Upper lobe of right lung (tissue), 1 donor: ENCODE measurements around the gene SMOC2. TPM values are rescaled to one million over a fixed set of nuclear protein-coding genes. Genes with fewer than 3 reads are reported as not detected.

Source experiments
- ATAC-seq: fragments of 200-7000 bp; cut with Tn5 transposase; one replicate; pipeline ENCODE4 v1.9.1; 2020; ENCODE audit warnings: mild to moderate bottlenecking, moderate library complexity
- DNase-seq: peaks from one replicate; pipeline ENCODE4 v3.0.0-alpha.2; 2020
- H3K27ac ChIP-seq: fragments of 200-600 bp; one replicate; pipeline ENCODE4 v1.8.0; 2022
- H3K27me3 ChIP-seq: fragments of 200-600 bp; one replicate; pipeline ENCODE4 v1.8.0; 2022; ENCODE audit warnings: mild to moderate bottlenecking
- H3K36me3 ChIP-seq: fragments of 200-600 bp; one replicate; pipeline ENCODE4 v1.8.0; 2022
- H3K4me1 ChIP-seq: fragments of 200-600 bp; one replicate; pipeline ENCODE4 v1.8.0; 2022
- H3K4me3 ChIP-seq: fragments of 200-600 bp; one replicate; pipeline ENCODE4 v1.8.0; 2022; ENCODE audit warnings: mild to moderate bottlenecking
- H3K9me3 ChIP-seq: fragments of 200-600 bp; one replicate; pipeline ENCODE4 v1.8.0; 2022
- CTCF ChIP-seq: fragments of 200-600 bp; IDR thresholded peaks from one replicate; pipeline ENCODE4 v1.8.0; 2022; ENCODE audit warnings: antibody characterized with exemption
- intact Hi-C: fragments of 100-400 bp; cut with DNase I; formaldehyde crosslinking; loops from one replicate; pipeline ENCODE4 v1.11.0; 2022
- total RNA-seq: library from RNA; stranded (reverse); fragmentation: NEBNext Ultra II Directional; extraction: Animal tissue kit (Norgen Biotek cat#: 25700); gene quantifications from one replicate; pipeline ENCODE4 v1.2.1, GENCODE V29; 2021
- donor health status: DM: no; HTN: yes; CAD: no; lungs with severe emphysema.

SMOC2 gene
- total RNA-seq, 1 donor from 2014 or later, result 33.1 TPM

GRCh38 chr6:168708526-168708925 is 267.5 kb downstream of the SMOC2 start:
- intact Hi-C loops, result no loop called here
- Histone ChIP-seq H3K27ac (no peak overlapping the region), H3K36me3 (no peaks in the 10 kb centered on the region), H3K4me1 (no peaks in the 10 kb centered on the region), H3K27me3 (peaks cover 33% of the 10 kb centered on the region), H3K4me3 (no peak overlapping the region), H3K9me3 (no peaks in the 10 kb centered on the region)
- ATAC-seq, result no peak
- no peak for TF ChIP-seq CTCF
- no peak for DNase-seq

- Histone ChIP-seq H3K9me3 (no peaks in the 10 kb centered on the region), H3K36me3 (no peaks in the 10 kb centered on the region), H3K4me3 (no peak overlapping the region), H3K27ac (no peak overlapping the region), H3K4me1 (no peaks in the 10 kb centered on the region), H3K27me3 (peaks cover 33% of the 10 kb centered on the region)
- DNase-seq (no peak), ATAC-seq (no peak)
- no peak for TF ChIP-seq CTCF
- intact Hi-C loops, result no loop called here
Observed at GRCh38 chr6:168708984-168709383, 268.0 kb downstream of the SMOC2 start.

GRCh38 chr6:168709390-168709789 is 268.4 kb downstream of the SMOC2 start:
- no peak overlapping the region for H3K27ac ChIP-seq
- H3K9me3 ChIP-seq, result no peaks in the 10 kb centered on the region
- DNase-seq (no peak), ATAC-seq (no peak)
- no peak for TF ChIP-seq CTCF
- H3K27me3 ChIP-seq, result peaks cover 33% of the 10 kb centered on the region
- intact Hi-C loops, result no loop called here
- H3K36me3 ChIP-seq, result no peaks in the 10 kb centered on the region
- no peaks in the 10 kb centered on the region for H3K4me1 ChIP-seq
- H3K4me3 ChIP-seq, result no peak overlapping the region

- Histone ChIP-seq H3K9me3 (no peaks in the 10 kb centered on the region), H3K27ac (no peak overlapping the region), H3K36me3 (no peaks in the 10 kb centered on the region), H3K4me3 (no peak overlapping the region), H3K27me3 (peaks cover 33% of the 10 kb centered on the region), H3K4me1 (no peaks in the 10 kb centered on the region)
- no peak for DNase-seq
- no peak for TF ChIP-seq CTCF
- intact Hi-C loops, result no loop called here
- no peak for ATAC-seq
Observed at GRCh38 chr6:168709991-168710390, 269.0 kb downstream of the SMOC2 start.

GRCh38 chr6:168711049-168711640 is 270.2 kb downstream of the SMOC2 start:
- no peak overlapping the region for H3K4me3 ChIP-seq
- H3K4me1 ChIP-seq, result no peaks in the 10 kb centered on the region
- intact Hi-C loops, result no loop called here
- H3K27ac ChIP-seq, result no peak overlapping the region
- DNase-seq (no peak), ATAC-seq (no peak)
- no peaks in the 10 kb centered on the region for H3K9me3 ChIP-seq
- TF ChIP-seq CTCF, result peak; percentile 46
- H3K36me3 ChIP-seq, result no peaks in the 10 kb centered on the region
- H3K27me3 ChIP-seq, result peaks cover 33% of the 10 kb centered on the region
